Measurements from ENCODE around the gene VMAC. TPM values are rescaled to one million over a fixed set of nuclear protein-coding genes. Genes with fewer than 3 reads are reported as not detected.

VMAC gene
- total and polyA plus RNA-seq, 2 donors = 5.9 to 10.8 TPM

DNA sequence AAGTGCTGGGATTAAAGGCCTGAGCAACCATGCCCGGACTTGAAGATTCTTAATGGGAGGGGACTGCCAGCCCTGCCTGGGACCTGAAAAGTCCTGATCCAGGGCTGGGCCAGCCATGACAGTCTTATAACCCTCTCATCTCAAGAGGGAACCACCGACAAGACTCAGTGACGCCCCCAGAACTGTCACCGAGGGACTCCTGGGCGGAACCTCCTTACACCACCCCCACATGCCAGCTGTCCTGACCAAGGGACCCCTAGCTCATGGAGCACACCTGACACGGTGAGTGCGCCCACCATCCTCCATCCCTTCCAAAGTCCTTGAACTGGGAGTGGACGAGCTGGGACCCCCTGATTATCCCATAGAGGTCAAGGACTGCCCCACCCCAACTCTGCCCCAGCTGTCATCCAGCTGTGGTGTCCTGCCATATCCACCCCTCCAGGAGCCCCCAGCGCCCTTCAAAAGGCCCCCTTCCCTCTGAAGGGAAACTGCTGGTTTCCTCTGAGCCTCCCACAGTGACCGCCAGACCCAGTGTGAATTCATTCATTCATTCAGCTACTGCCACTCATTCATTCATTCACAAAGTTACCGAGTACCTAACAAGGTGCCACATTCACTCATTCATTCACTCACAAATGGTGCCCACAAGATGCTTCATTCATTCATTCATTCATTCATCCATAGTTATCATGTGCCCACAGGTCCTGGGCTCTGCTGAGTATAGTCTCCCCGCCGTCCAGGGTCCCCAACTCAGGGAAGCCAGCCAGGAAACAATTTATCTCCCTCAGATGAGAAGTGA, 4.7 kb upstream of the VMAC start:
- DNase-seq (ENCODE audit: low read depth in 6 of 9, low spot score in 9 of 9) = no peak
- Histone ChIP-seq H3K27ac (ENCODE audit: low read depth in 1 of 2, low read length in 1 of 2) (no peak overlapping the region), H3K4me3 (ENCODE audit: low read length in 2 of 2) (no peak overlapping the region), H3K9me3 (ENCODE audit: control insufficient read depth in 2 of 2, insufficient read depth in 1 of 2, low read length in 1 of 2) (no peaks in the 10 kb centered on the region), H3K27me3 (ENCODE audit: control insufficient read depth in 2 of 2, insufficient read depth in 1 of 2, low read length in 1 of 2) (no peaks in the 10 kb centered on the region), H3K4me1 (ENCODE audit: control insufficient read depth in 2 of 2, insufficient read depth in 2 of 2, low read length in 2 of 2) (peaks cover 6 to 12% of the 10 kb centered on the region in 2 donors), H3K36me3 (ENCODE audit: control insufficient read depth in 2 of 2, insufficient read depth in 2 of 2, low read length in 1 of 2) (peaks cover 28 to 32% of the 10 kb centered on the region in 2 donors)
- WGBS = 97% methylated on average over 13 of the region's 13 CpGs

DNA sequence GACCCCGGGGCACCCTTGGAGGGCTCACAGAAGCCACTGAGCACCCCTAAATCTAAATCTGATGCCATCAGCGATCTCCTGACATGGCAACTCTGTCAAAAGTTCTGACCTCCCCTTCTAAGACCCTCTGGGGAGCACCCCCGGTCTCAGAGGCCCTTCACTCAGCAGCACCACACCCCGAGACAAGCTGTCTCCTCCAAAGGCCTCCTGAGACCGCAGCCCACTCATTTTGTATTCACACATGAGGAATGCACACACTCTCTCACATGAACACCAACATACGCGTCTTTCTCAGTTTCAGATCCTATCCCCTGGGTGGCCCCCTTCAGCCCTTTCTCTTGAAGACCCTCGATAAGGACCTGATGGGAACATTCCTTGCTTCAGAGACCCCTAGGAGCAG, 3.7 kb upstream of the VMAC start:
- no peak overlapping the region for H3K4me3 ChIP-seq (ENCODE audit: low read length in 2 of 2)
- peaks cover 15 to 20% of the 10 kb centered on the region in 2 donors for H3K4me1 ChIP-seq (ENCODE audit: control insufficient read depth in 2 of 2, insufficient read depth in 2 of 2, low read length in 2 of 2)
- no peak for DNase-seq (ENCODE audit: low read depth in 6 of 9, low spot score in 9 of 9)
- no peaks in the 10 kb centered on the region for H3K9me3 ChIP-seq (ENCODE audit: control insufficient read depth in 2 of 2, insufficient read depth in 1 of 2, low read length in 1 of 2)
- 96% methylated on average over 8 of the region's 8 CpGs for WGBS
- no peak overlapping the region for H3K27ac ChIP-seq (ENCODE audit: low read depth in 1 of 2, low read length in 1 of 2)
- peaks cover 18 to 22% of the 10 kb centered on the region in 2 donors for H3K36me3 ChIP-seq (ENCODE audit: control insufficient read depth in 2 of 2, insufficient read depth in 2 of 2, low read length in 1 of 2)
- H3K27me3 ChIP-seq (ENCODE audit: control insufficient read depth in 2 of 2, insufficient read depth in 1 of 2, low read length in 1 of 2) = no peaks in the 10 kb centered on the region

DNA sequence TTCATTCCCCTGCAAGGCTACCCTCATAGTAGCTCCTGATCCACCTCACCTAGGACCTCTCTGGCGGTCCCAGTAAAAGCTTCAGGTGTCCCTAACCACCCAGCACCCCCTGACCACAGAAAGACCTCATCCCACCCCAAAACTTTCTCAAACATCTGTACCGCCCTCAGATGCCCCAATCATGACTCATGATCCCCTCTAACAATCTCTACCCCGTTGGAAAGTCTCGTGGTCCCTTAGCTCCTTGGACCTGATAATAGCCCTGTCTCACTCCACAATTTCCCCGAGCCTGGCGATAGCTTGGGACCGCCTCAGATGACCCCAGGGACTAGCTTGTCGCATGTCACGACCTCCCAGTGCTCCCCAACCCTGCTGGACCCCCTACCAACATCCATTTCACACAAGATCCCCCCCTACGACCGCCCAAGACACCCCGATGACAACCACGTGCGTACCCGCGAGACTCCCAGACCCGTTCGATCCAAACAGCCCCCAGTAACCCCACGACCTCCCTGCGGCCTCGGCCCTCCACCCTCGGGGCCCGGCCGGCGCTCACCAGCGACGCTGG, 1.5 kb upstream of the VMAC start:
- Histone ChIP-seq H3K27ac (ENCODE audit: low read depth in 1 of 2, low read length in 1 of 2) (peak overlapping the region; percentile 94 to 95), H3K4me1 (ENCODE audit: control insufficient read depth in 2 of 2, insufficient read depth in 2 of 2, low read length in 2 of 2) (peaks cover 16 to 20% of the 10 kb centered on the region in 2 donors)
- WGBS = under 1% methylated on average over 27 of the region's 27 CpGs

DNA sequence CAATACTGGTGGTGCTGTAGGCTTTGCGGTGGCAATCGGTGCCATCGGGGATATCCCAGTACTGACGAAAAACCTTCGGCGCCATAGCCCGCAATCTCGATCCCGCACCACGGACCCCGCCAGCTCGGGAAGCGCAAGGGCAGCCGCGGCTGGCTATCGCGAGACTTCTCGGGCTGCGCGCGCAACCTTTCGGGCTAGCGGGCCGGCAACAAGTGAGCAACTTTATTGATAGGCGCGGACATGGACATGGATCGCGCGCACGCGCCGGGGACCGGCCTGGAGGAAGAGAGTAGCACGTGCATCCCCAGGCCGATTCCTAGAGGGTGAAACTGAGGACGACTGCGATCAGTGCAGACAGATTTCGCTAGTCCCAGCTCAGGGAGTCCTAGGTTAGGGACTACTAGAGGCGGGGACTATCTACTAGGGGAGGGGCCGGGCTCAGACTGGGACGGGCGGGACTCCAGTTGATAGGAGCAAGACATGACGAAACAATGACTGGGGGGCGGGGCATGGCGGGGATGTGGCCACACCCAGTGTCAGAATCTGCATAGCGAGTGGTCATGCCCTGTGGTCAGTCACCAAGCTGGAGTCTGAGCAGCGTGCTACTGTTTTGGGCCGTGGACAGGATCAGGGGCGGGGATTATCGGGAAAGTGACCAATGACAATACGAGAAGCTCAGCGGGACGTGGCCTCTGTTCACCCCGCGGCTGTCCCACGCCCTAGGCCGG, 884 bp upstream of the VMAC start, which contains the start of gene NDUFA11:
Gene NDUFA11, minus strand, starts transcription at position 167 of the 728 bp plus-strand sequence. Its CDS starts 82 bp downstream, at position 85.
- Histone ChIP-seq H3K27me3 (ENCODE audit: control insufficient read depth in 2 of 2, insufficient read depth in 1 of 2, low read length in 1 of 2) (no peaks in the 10 kb centered on the region), H3K4me3 (ENCODE audit: low read length in 2 of 2) (peak within 1 kb of the TSS; percentile 88 to 92), H3K4me1 (ENCODE audit: control insufficient read depth in 2 of 2, insufficient read depth in 2 of 2, low read length in 2 of 2) (peaks cover 16 to 20% of the 10 kb centered on the region in 2 donors), H3K36me3 (ENCODE audit: control insufficient read depth in 2 of 2, insufficient read depth in 2 of 2, low read length in 1 of 2) (peaks cover 6 to 9% of the 10 kb centered on the region in 2 donors), H3K27ac (ENCODE audit: low read depth in 1 of 2, low read length in 1 of 2) (peak within 1 kb of the TSS; percentile 94 to 95), H3K9me3 (ENCODE audit: control insufficient read depth in 2 of 2, insufficient read depth in 1 of 2, low read length in 1 of 2) (no peaks in the 10 kb centered on the region)
- WGBS = under 1% methylated on average over 57 of the region's 57 CpGs
- peak; percentile 89 to 97 (median 94) for DNase-seq (ENCODE audit: low read depth in 6 of 9, low spot score in 9 of 9)

More for the DNA sequence above, 1.5 kb upstream of the VMAC start:
- peak overlapping the region; percentile 75 to 92 for H3K4me3 ChIP-seq (ENCODE audit: low read length in 2 of 2)
- no peaks in the 10 kb centered on the region for H3K27me3 ChIP-seq (ENCODE audit: control insufficient read depth in 2 of 2, insufficient read depth in 1 of 2, low read length in 1 of 2)
- no peaks in the 10 kb centered on the region for H3K9me3 ChIP-seq (ENCODE audit: control insufficient read depth in 2 of 2, insufficient read depth in 1 of 2, low read length in 1 of 2)
- H3K36me3 ChIP-seq (ENCODE audit: control insufficient read depth in 2 of 2, insufficient read depth in 2 of 2, low read length in 1 of 2) = peaks cover 7 to 9% of the 10 kb centered on the region in 2 donors
- peak in 3 of 9 donors; percentile 5 to 25 (median 17) for DNase-seq (ENCODE audit: low read depth in 6 of 9, low spot score in 9 of 9)

DNA sequence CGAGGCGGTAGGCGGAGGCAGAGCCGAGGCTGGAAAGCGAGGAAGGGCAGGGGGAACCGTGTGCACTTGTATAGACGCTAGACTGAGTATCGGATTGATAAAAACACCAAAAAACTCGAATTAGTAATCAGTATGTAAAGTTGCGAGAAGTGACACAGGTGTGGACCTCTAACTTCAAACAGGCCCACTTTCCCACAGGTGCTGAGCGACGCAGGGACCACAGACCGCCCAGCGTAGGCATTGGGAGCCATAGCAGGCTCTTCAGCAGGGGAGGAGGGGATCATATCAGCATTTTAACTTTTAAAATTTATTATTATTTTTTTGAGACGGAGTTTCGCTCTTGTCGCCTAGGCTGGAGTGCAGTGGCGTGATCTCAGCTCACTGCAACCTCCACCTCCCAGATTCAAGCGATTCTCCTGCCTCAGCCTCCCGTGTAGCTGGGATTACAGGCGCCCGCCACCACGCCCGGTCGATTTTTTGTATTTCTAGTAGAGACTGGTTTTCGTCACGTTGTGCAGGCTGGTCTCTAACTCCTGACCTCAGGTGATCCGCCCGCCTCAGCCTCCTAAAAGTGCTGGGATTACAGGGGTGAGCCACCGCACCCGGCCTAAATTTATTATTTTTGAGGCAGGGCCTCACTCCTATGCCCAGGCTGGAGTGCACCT, 574 bp downstream of the VMAC start:
- H3K4me3 ChIP-seq (ENCODE audit: low read length in 2 of 2) = peak overlapping the region; percentile 67 to 88
- peaks cover 16 to 20% of the 10 kb centered on the region in 2 donors for H3K4me1 ChIP-seq (ENCODE audit: control insufficient read depth in 2 of 2, insufficient read depth in 2 of 2, low read length in 2 of 2)
- no peaks in the 10 kb centered on the region for H3K27me3 ChIP-seq (ENCODE audit: control insufficient read depth in 2 of 2, insufficient read depth in 1 of 2, low read length in 1 of 2)
- peak overlapping the region; percentile 80 for H3K27ac ChIP-seq (ENCODE audit: low read depth in 1 of 2, low read length in 1 of 2)
- H3K9me3 ChIP-seq (ENCODE audit: control insufficient read depth in 2 of 2, insufficient read depth in 1 of 2, low read length in 1 of 2) = no peaks in the 10 kb centered on the region
- WGBS = 51% methylated on average over 31 of the region's 31 CpGs
- H3K36me3 ChIP-seq (ENCODE audit: control insufficient read depth in 2 of 2, insufficient read depth in 2 of 2, low read length in 1 of 2) = peaks cover 10 to 20% of the 10 kb centered on the region in 2 donors
- DNase-seq (ENCODE audit: low read depth in 6 of 9, low spot score in 9 of 9) = peak in 2 of 9 donors; percentile 3 to 21

DNA sequence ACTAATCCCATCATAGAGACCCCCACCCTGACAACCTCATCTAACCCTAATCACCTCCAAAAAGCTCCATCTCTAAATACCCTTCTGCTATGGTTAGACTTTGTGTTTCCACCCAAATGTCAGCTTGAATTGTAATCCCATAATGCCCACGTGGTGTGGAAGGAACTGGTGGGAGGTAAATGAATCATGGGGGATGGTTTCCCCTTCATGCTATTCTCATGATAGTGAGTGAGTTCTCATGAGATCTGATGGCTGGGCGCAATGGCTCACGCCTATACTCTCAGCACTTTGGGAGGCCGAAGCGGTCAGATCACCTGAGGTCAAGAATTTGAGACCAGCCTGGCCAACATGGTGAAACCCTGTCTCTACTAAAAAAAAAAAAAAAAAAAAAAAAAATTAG, 2.6 kb downstream of the VMAC start:
- H3K36me3 ChIP-seq (ENCODE audit: control insufficient read depth in 2 of 2, insufficient read depth in 2 of 2, low read length in 1 of 2) = peaks cover 7 to 23% of the 10 kb centered on the region in 2 donors
- WGBS = 75% methylated on average over 5 of the region's 5 CpGs
- no peaks in the 10 kb centered on the region for H3K9me3 ChIP-seq (ENCODE audit: control insufficient read depth in 2 of 2, insufficient read depth in 1 of 2, low read length in 1 of 2)
- no peak for DNase-seq (ENCODE audit: low read depth in 6 of 9, low spot score in 9 of 9)
- peaks cover 15 to 19% of the 10 kb centered on the region in 2 donors for H3K4me1 ChIP-seq (ENCODE audit: control insufficient read depth in 2 of 2, insufficient read depth in 2 of 2, low read length in 2 of 2)
- no peak overlapping the region for H3K4me3 ChIP-seq (ENCODE audit: low read length in 2 of 2)
- no peak overlapping the region for H3K27ac ChIP-seq (ENCODE audit: low read depth in 1 of 2, low read length in 1 of 2)
- H3K27me3 ChIP-seq (ENCODE audit: control insufficient read depth in 2 of 2, insufficient read depth in 1 of 2, low read length in 1 of 2) = no peaks in the 10 kb centered on the region

DNA sequence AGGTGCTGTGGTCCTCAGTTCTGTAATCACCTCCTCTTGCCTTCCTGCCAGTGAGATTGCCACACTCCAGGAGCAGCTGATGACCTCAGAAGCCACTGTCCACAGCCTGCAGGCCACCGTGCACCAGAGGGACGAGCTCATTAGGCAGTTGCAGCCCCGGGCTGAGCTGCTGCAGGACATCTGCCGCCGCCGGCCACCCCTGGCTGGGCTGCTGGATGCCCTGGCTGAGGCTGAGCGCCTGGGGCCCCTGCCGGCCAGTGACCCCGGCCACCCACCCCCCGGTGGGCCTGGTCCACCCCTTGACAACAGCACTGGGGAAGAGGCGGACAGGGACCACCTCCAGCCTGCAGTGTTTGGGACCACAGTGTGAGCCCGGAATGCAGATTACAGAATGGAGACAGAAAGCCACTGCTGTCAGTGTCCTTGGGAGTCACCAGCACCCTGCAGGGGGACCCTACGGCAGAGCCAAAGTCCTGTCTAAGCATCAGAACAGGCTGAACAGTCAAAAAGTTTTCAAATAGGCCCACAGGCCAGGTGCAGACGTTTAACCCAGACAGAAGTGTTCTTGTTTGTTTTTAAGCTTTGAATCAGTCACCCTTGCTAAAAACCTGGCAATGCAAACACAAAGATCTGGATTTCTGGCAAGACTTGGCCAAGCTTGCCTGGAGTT, 4.2 kb downstream of the VMAC start:
- Histone ChIP-seq H3K36me3 (ENCODE audit: control insufficient read depth in 2 of 2, insufficient read depth in 2 of 2, low read length in 1 of 2) (peaks cover 7 to 25% of the 10 kb centered on the region in 2 donors), H3K4me1 (ENCODE audit: control insufficient read depth in 2 of 2, insufficient read depth in 2 of 2, low read length in 2 of 2) (peaks cover 9 to 10% of the 10 kb centered on the region in 2 donors), H3K4me3 (ENCODE audit: low read length in 2 of 2) (no peak overlapping the region), H3K27me3 (ENCODE audit: control insufficient read depth in 2 of 2, insufficient read depth in 1 of 2, low read length in 1 of 2) (no peaks in the 10 kb centered on the region), H3K9me3 (ENCODE audit: control insufficient read depth in 2 of 2, insufficient read depth in 1 of 2, low read length in 1 of 2) (no peaks in the 10 kb centered on the region), H3K27ac (ENCODE audit: low read depth in 1 of 2, low read length in 1 of 2) (no peak overlapping the region)
- WGBS = 95% methylated on average over 14 of the region's 14 CpGs
- DNase-seq (ENCODE audit: low read depth in 6 of 9, low spot score in 9 of 9) = no peak

DNA sequence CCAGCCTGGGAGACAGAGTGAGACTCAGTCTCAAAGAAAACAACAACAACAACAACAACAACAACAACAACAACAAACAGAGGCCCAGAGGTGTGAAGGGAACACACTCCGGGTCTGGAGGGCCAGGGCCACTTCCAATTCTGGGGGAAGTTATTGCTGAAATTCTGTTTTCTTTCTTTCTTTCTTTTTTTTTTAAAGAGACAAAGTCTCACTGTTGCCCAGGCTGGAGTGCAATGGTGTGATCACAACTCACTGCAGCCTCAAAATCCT, 5.9 kb downstream of the VMAC start:
- 96% methylated on average over 1 of the region's 1 CpG for WGBS
- peak overlapping the region in 1 of 2 donors; percentile 31 for H3K27ac ChIP-seq (ENCODE audit: low read depth in 1 of 2, low read length in 1 of 2)
- H3K4me1 ChIP-seq (ENCODE audit: control insufficient read depth in 2 of 2, insufficient read depth in 2 of 2, low read length in 2 of 2) = peaks cover 5% of the 10 kb centered on the region in 2 donors
- H3K36me3 ChIP-seq (ENCODE audit: control insufficient read depth in 2 of 2, insufficient read depth in 2 of 2, low read length in 1 of 2) = peaks cover 12 to 40% of the 10 kb centered on the region in 2 donors
- H3K9me3 ChIP-seq (ENCODE audit: control insufficient read depth in 2 of 2, insufficient read depth in 1 of 2, low read length in 1 of 2) = no peaks in the 10 kb centered on the region
- H3K27me3 ChIP-seq (ENCODE audit: control insufficient read depth in 2 of 2, insufficient read depth in 1 of 2, low read length in 1 of 2) = no peaks in the 10 kb centered on the region
- H3K4me3 ChIP-seq (ENCODE audit: low read length in 2 of 2) = no peak overlapping the region
- no peak for DNase-seq (ENCODE audit: low read depth in 6 of 9, low spot score in 9 of 9)

Measured in thymus (tissue), 11 donors.